T-cell (primary cell): Measurements from ENCODE around the gene SLC34A3. TPM values are rescaled to one million over a fixed set of nuclear protein-coding genes. Genes with fewer than 3 reads are reported as not detected.

Experiments used
- ATAC-seq, 4 experiments: fragments of 200-7000 bp in 3 of 4; fragments of 150-1000 bp in 1 of 4; cut with Tn5 transposase; replicated peaks in 1 of 4; 1 replicate in 3 of 4; 2 replicates in 1 of 4; pipeline ENCODE4 v1.10.0; 2021; ENCODE audit warnings: moderate library complexity in 3 of 4, mild to moderate bottlenecking in 2 of 4, moderate number of reproducible peaks in 1 of 4
- CTCF ChIA-PET, 2 donors: fragments of 300-600 bp; sonication (Branson Sonifier 250); formaldehyde crosslinking; loops; one replicate each; lab custom pipeline; 2022; ENCODE audit warnings: antibody characterized with exemption in 2 of 2; lab: Charles Lee
- POLR2A ChIA-PET, 2 donors: fragments of 300-600 bp; sonication (Branson Sonifier 250); formaldehyde crosslinking; loops; one replicate each; lab custom pipeline; 2022; ENCODE audit warnings: antibody characterized with exemption in 2 of 2; lab: Charles Lee
- DNase-seq, 35 experiments: peaks; one replicate each; pipeline versions ENCODE4 v3.0.0 to v3.0.0-alpha.2; 2013 to 2023
- H3K27ac ChIP-seq: one replicate; pipeline ENCODE4 v1.5.1; 2013; ENCODE audit warnings: low read length
- H3K27me3 ChIP-seq, 2 experiments: replicated peaks in 1 of 2; 1 replicate in 1 of 2; 2 replicates in 1 of 2; pipeline versions ENCODE4 v1.6.1 to v1.7.0; 2013; ENCODE audit warnings: low read length in 1 of 2, mixed read lengths in 1 of 2; ENCODE audit not compliant: control insufficient read depth in 2 of 2, insufficient read depth in 2 of 2; ENCODE audit errors: extremely low read depth in 1 of 2
- H3K36me3 ChIP-seq, 2 donors: 1 replicate in 1 of 2; 2 replicates in 1 of 2; pipeline versions ENCODE4 v1.6.1 to v1.7.0; 2013; ENCODE audit warnings: low read length in 1 of 2; ENCODE audit not compliant: control insufficient read depth in 2 of 2, insufficient read depth in 1 of 2; ENCODE audit errors: extremely low read depth in 1 of 2
- H3K4me1 ChIP-seq, 2 experiments: 1 replicate in 1 of 2; 2 replicates in 1 of 2; pipeline versions ENCODE4 v1.6.1 to v1.7.0; 2013; ENCODE audit warnings: low read length in 2 of 2, mixed read lengths in 1 of 2; ENCODE audit not compliant: insufficient read depth in 2 of 2, control insufficient read depth in 1 of 2; ENCODE audit errors: extremely low read depth in 1 of 2
- H3K4me3 ChIP-seq, 2 donors: 1 replicate in 1 of 2; 2 replicates in 1 of 2; pipeline versions ENCODE4 v1.5.1 to v1.7.0; 2013; ENCODE audit warnings: mild to moderate bottlenecking in 2 of 2, low read length in 1 of 2, moderate library complexity in 1 of 2; ENCODE audit not compliant: control insufficient read depth in 1 of 2; ENCODE audit errors: extremely low read depth in 1 of 2
- H3K9me3 ChIP-seq: 2 replicates; pipeline ENCODE4 v1.7.0; 2013
- H3K27ac Mint-ChIP-seq, 2 donors: one replicate each; pipeline ENCODE4 v1.8.0; 2020 to 2021; ENCODE audit warnings: mild to moderate bottlenecking in 2 of 2, mixed read lengths in 2 of 2
- H3K27me3 Mint-ChIP-seq, 2 donors: one replicate each; pipeline ENCODE4 v1.8.0; 2021 to 2022; ENCODE audit warnings: mixed read lengths in 2 of 2
- H3K36me3 Mint-ChIP-seq: one replicate; pipeline ENCODE4 v1.8.0; 2021; ENCODE audit warnings: mixed read lengths
- H3K4me1 Mint-ChIP-seq, 3 donors: one replicate each; pipeline ENCODE4 v1.8.0; 2020 to 2022; ENCODE audit warnings: mixed read lengths in 3 of 3, mild to moderate bottlenecking in 1 of 3
- H3K4me3 Mint-ChIP-seq, 3 donors: one replicate each; pipeline ENCODE4 v1.8.0; 2020 to 2022; ENCODE audit warnings: mild to moderate bottlenecking in 3 of 3, mixed read lengths in 3 of 3, moderate library complexity in 3 of 3
- H3K9me3 Mint-ChIP-seq, 3 donors: one replicate each; pipeline ENCODE4 v1.8.0; 2020 to 2022; ENCODE audit warnings: mixed read lengths in 3 of 3
- WGBS: methylation state at CpG from one replicate; pipeline ENCODE4 v1.1.5; 2013; ENCODE audit warnings: missing lambda C conversion rate; ENCODE audit not compliant: insufficient coverage; 5-methylcytosine and 5-hydroxymethylcytosine counted together
- total RNA-seq, 35 experiments: library from RNA in 6 of 35; stranded (reverse) in 6 of 35; fragments of 120-200 nt in 1 of 35; gene quantifications; one replicate each; pipeline versions ENCODE4 v1.2.1 to v1.2.4 and lab custom pipeline; 2013 to 2026

SLC34A3 gene
- total RNA-seq, 5 donors from 2014 or later (not counting 1 experiment from before 2014, with no cell fraction given) = not detected

DNA sequence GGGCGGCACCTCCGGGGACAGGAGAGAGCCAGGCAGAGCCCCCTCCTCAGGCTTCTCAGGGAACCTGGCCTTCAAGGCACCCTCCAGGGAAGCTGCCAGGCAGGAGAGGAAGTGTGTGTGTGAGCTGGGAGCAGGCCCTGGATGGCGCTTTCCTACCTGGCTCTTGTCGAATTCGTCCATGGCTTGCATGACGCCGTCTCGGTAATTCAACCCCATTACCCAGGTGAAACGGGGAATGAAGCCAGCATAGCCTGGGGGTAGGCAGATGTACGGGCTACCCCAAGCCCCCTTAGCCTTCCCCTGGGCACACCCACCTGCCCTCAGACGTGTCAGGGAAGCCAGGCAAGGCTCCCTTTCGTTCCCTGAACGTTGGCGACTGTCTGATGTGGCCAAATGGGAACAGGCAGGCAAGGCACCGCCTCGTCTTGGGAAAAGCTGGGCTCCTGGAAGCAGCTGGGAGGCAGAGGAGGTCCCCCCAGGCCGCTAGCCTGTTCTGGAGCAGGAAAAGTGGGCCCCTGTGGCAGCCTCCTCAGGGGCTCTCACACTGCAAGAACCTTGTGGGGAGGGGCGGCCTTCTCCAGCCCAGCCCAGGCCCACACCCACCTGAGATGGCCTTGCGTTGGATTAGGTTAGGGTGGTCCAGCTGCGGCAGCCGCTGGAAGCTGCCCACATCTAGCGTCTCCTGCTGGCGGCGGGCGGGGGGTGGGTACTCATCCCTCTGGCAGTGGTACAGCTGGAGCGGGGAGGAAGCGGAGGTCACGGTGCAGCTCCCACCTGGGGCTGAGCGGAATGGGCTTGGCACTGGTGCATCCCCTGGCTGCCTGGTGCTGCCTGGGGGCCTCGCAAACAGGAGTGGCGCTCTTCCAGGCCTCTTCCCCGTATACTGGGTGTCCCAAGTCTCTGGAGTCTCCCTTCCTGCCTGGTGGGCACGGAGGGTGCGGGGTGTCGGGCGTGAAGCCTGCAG is 14.1 kb downstream of the SLC34A3 start:
- peaks cover 18 to 25% (median 19%) of the 10 kb centered on the region in 3 donors for H3K4me1 Mint-ChIP-seq
- Histone ChIP-seq H3K9me3 (no peaks in the 10 kb centered on the region), H3K4me3 (no peak overlapping the region), H3K4me1 (peaks cover 2 to 31% of the 10 kb centered on the region in 2 experiments), H3K27ac (no peak overlapping the region), H3K36me3 (peaks cover 0 to 19% of the 10 kb centered on the region in 2 donors), H3K27me3 (no peaks in the 10 kb centered on the region)
- POLR2A ChIA-PET = interaction anchor here in 1 of 2 donors (0.6 kb wide), 1 partner anchor 112 kb away, joined by 10 read pairs; no protein-coding TSS in a partner anchor
- no peak overlapping the region for H3K4me3 Mint-ChIP-seq
- CTCF ChIA-PET = interaction anchor here in 1 of 2 donors (0.6 kb wide), 1 partner anchor 112 kb away, joined by 6 read pairs; no protein-coding TSS in a partner anchor
- H3K9me3 Mint-ChIP-seq = no peaks in the 10 kb centered on the region
- no peaks in the 10 kb centered on the region for H3K27me3 Mint-ChIP-seq
- 94% methylated on average over 27 of the region's 36 CpGs for WGBS
- DNase-seq = no peak
- H3K36me3 Mint-ChIP-seq = peaks cover 14% of the 10 kb centered on the region
- ATAC-seq = no peak
- no peak overlapping the region for H3K27ac Mint-ChIP-seq

DNA sequence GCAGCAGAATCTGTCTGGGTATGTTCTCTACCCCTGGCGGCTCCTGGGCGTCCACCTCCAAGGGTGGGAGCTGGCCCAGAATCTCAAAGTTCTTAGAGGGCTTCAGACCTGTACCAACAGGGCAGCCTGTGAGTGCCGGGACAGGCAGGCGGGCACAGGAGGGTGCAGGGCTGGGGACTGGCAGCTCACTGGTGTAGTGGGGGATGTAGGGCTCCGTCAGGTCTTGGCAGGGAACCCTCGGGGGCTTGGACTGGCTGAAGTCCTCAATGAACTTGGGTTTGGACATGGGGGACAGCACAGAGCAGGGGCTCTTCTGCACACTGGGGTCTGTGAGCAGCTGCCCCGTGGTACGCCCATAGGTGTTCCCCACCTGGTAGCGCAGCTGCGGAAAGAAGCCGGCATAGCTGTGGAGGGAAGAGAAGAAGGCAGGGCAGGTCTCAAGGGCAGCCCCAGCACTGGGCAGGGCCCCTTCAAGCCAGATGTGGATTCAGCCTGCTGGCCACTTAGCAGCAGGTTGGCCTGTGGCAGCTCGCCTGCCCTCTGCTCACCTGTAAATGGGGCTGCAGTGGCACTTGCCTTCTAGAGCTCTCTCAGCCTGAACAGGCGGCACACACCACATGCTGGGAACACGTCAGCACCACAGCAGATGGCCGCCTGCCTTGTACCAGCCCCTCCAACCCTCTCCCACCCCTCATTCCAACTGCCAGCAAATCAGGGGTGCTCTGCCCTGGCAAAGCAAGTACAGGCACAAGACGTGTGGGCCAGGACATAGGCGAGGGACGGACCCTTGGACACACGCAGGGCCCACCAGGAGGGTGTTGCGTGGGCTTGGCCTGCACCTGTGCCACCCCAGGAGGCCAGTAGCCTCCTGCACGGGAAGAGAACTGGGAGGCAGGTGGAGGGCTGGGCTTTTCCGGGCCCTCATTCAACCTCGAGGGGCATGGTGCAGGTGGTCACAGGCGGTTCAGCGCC is 15.0 kb downstream of the SLC34A3 start:
- Mint-ChIP-seq H3K4me1 (peaks cover 16 to 23% (median 19%) of the 10 kb centered on the region in 3 donors), H3K36me3 (peaks cover 14% of the 10 kb centered on the region), H3K27me3 (no peaks in the 10 kb centered on the region), H3K4me3 (no peak overlapping the region), H3K27ac (no peak overlapping the region), H3K9me3 (no peaks in the 10 kb centered on the region)
- CTCF ChIA-PET = no interaction called here
- POLR2A ChIA-PET = no interaction called here
- peaks cover 0 to 19% of the 10 kb centered on the region in 2 donors for H3K36me3 ChIP-seq
- 91% methylated on average over 22 of the region's 25 CpGs for WGBS
- no peak for ATAC-seq
- no peaks in the 10 kb centered on the region for H3K9me3 ChIP-seq
- no peaks in the 10 kb centered on the region for H3K27me3 ChIP-seq
- H3K27ac ChIP-seq = no peak overlapping the region
- DNase-seq = no peak
- peaks cover 2 to 27% of the 10 kb centered on the region in 2 experiments for H3K4me1 ChIP-seq
- H3K4me3 ChIP-seq = no peak overlapping the region

DNA sequence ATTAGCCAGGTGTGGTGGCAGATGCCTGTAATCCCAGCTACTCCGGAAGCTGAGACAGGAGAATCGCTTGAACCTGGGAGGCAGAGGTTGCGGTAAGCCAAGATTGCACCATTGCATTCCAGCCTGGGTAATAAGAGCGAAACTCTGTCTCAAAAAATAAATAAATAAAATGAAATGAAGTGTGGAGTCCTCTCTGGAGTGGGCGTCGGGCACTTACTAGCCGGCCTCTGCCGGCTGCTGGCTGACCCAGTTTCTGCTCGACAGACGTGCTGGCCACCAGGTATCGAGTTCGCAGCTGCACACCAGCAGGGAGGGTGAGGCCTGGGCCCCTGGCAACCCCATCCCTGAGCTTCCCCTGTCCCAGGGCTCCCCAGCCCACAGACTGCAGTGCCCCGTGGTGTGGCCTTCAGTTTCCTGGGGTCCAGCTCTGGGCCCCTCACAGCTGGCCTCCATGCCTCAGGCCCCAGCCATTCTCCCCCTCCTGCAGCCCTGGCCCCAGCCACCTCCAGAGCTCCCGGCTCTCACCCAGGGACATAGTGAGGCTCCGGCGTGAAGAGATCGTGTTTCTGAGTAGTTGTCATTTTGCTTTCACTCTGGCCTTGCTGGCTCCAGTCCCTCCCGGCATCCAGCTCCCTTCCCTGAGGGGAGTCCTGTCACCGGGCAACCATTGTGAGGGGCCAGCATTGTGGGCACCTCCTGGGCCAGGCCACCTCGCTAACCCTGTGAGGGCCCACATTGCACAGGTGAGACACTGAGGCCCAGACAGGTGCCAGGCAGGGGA is 16.6 kb downstream of the SLC34A3 start:
- no peaks in the 10 kb centered on the region for H3K27me3 ChIP-seq
- no peak overlapping the region for H3K4me3 Mint-ChIP-seq
- H3K36me3 Mint-ChIP-seq = peaks cover 10% of the 10 kb centered on the region
- peaks cover 0 to 19% of the 10 kb centered on the region in 2 experiments for H3K4me1 ChIP-seq
- H3K27ac Mint-ChIP-seq = no peak overlapping the region
- no peak for ATAC-seq
- H3K9me3 ChIP-seq = no peaks in the 10 kb centered on the region
- no peak overlapping the region for H3K27ac ChIP-seq
- H3K9me3 Mint-ChIP-seq = no peaks in the 10 kb centered on the region
- H3K4me1 Mint-ChIP-seq = peaks cover 11 to 16% (median 11%) of the 10 kb centered on the region in 3 donors
- POLR2A ChIA-PET = no interaction called here
- CTCF ChIA-PET = interaction anchor here in 1 of 2 donors (1.0 kb wide), 1 partner anchor 11 kb away, joined by 4 read pairs; no protein-coding TSS in a partner anchor
- H3K36me3 ChIP-seq = peaks cover 0 to 13% of the 10 kb centered on the region in 2 donors
- no peak overlapping the region for H3K4me3 ChIP-seq
- DNase-seq = no peak
- no peaks in the 10 kb centered on the region for H3K27me3 Mint-ChIP-seq
- WGBS = 83% methylated on average over 18 of the region's 20 CpGs

DNA sequence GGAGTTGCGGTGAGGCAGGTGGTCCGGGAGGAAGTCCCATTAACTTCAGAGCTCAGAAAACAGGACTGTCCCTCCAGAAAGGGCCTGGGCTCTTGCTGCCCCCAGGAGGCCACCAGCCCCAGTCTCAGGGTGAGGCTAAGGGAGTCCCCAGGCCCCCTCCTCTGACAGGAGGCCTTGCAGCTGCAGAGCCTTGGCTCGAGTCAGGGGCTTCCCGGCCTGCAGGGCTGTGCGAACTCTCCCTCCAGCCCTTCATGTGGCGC is 17.1 kb downstream of the SLC34A3 start:
- CTCF ChIA-PET = no interaction called here
- no peaks in the 10 kb centered on the region for H3K27me3 Mint-ChIP-seq
- H3K9me3 ChIP-seq = no peaks in the 10 kb centered on the region
- POLR2A ChIA-PET = no interaction called here
- H3K4me1 Mint-ChIP-seq = peaks cover 5 to 11% (median 5%) of the 10 kb centered on the region in 3 donors
- H3K27ac ChIP-seq = no peak overlapping the region
- H3K4me1 ChIP-seq = peaks cover 0 to 13% of the 10 kb centered on the region in 2 experiments
- no peak overlapping the region for H3K27ac Mint-ChIP-seq
- peaks cover 5% of the 10 kb centered on the region for H3K36me3 Mint-ChIP-seq
- DNase-seq = no peak
- H3K27me3 ChIP-seq = no peaks in the 10 kb centered on the region
- peaks cover 0 to 7% of the 10 kb centered on the region in 2 donors for H3K36me3 ChIP-seq
- no peaks in the 10 kb centered on the region for H3K9me3 Mint-ChIP-seq
- no peak for ATAC-seq
- H3K4me3 ChIP-seq = no peak overlapping the region
- WGBS = no CpG with 5 or more reads among the region's 6 CpGs
- H3K4me3 Mint-ChIP-seq = no peak overlapping the region

DNA sequence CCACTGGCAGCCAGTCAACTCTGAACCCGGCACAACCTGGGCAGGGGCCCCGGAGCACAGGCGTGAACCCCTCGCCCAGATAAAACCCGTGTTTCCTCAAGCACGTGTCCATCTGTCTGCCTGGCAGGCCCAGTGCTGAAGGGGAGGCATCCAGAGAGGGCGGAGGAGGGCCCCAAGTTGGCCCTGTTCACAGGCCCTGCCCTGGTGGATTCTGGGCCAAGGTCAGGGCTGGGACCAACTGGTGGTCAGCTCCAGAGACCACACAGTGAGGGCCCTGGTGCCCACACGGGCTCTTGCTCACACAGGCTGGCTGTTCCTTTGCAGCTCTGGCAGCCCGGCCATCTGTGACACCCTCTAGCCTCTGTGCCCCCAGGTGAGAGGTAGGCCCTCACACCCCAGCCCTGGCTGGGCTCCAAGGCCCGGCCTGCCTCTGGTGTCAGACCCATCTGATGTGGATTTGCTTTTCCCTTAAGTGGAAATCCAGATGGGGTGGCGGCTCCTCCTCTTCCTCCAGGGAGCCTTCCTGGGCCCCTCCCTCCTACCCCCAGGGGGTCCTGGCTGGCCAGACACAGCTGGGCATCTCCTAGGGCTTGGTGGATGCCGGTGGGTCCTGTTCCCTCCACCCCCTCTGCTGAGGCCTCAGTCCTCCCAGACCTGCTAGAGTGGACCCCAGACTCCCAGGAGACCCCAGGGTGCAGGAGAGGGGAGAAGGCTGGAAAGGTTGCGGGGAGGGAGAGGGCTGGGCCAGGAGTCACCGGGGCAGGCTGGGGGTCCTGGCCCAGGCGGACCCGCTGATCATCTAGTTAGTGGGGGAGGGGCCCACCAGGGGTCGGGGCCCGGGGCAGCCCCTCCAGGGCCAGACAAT is 19.9 kb downstream of the SLC34A3 start:
- DNase-seq (no peak), ATAC-seq (no peak)
- Histone ChIP-seq H3K4me1 (peaks cover 0 to 13% of the 10 kb centered on the region in 2 experiments), H3K9me3 (no peaks in the 10 kb centered on the region), H3K36me3 (no peaks in the 10 kb centered on the region), H3K27me3 (no peaks in the 10 kb centered on the region), H3K27ac (no peak overlapping the region), H3K4me3 (no peak overlapping the region)
- H3K9me3 Mint-ChIP-seq = no peaks in the 10 kb centered on the region
- ChIA-PET CTCF (no interaction called here), POLR2A (no interaction called here)
- H3K36me3 Mint-ChIP-seq = no peaks in the 10 kb centered on the region
- no peak overlapping the region for H3K27ac Mint-ChIP-seq
- H3K4me1 Mint-ChIP-seq = peaks cover 4 to 5% (median 4%) of the 10 kb centered on the region in 3 donors
- no peak overlapping the region for H3K4me3 Mint-ChIP-seq
- no peaks in the 10 kb centered on the region for H3K27me3 Mint-ChIP-seq
- 85% methylated on average over 13 of the region's 18 CpGs for WGBS
